Dedifferentiated amniotic fluid mesenchymal stem cell (primary cell): ENCODE measurements around the gene PTBP3.
A peak's percentile ranks its signal among the peaks of the same experiment; 100 is the strongest.
"Not testable (repeated sequence)": the region's sequence is repeated elsewhere in the genome, so short reads cannot be mapped to it uniquely, and the experiment has no call there.

ENCODE experiments used
- DNase-seq: peaks from one replicate; pipeline ENCODE4 v3.0.0-alpha.2; 2016; ENCODE audit errors: extremely low spot score

The PTBP3 gene

GRCh38 chr9:112200711-112201110 is 132.7 kb downstream of the PTBP3 start:
- DNase-seq: no peak

GRCh38 chr9:112198646-112199045 is 134.8 kb downstream of the PTBP3 start:
- DNase-seq: no peak

- peak; percentile 23 for DNase-seq
Measured at GRCh38 chr9:112194969-112195431, 138.4 kb downstream of the PTBP3 start.

GRCh38 chr9:112193572-112194288 is 139.7 kb downstream of the PTBP3 start:
- no peak for DNase-seq

- not testable (repeated sequence) for DNase-seq
Measured at GRCh38 chr9:112190320-112190719, 143.1 kb downstream of the PTBP3 start.

- DNase-seq: no peak
Measured at GRCh38 chr9:112188884-112189283, 144.5 kb downstream of the PTBP3 start.

GRCh38 chr9:112187404-112187803 is 146.0 kb downstream of the PTBP3 start:
- DNase-seq: no peak

GRCh38 chr9:112186695-112187094 is 146.7 kb downstream of the PTBP3 start:
- DNase-seq: no peak

- no peak for DNase-seq
Measured at GRCh38 chr9:112184946-112185345, 148.5 kb downstream of the PTBP3 start.

- no peak for DNase-seq
Measured at GRCh38 chr9:112184221-112184620, 149.2 kb downstream of the PTBP3 start.

- no peak for DNase-seq
Measured at GRCh38 chr9:112180387-112180881, 153.0 kb downstream of the PTBP3 start.

GRCh38 chr9:112179816-112180215 is 153.6 kb downstream of the PTBP3 start:
- DNase-seq: no peak

GRCh38 chr9:112176524-112176923 is 156.9 kb downstream of the PTBP3 start:
- no peak for DNase-seq

GRCh38 chr9:112175796-112176315 is 157.6 kb downstream of the PTBP3 start:
- no peak for DNase-seq

GRCh38 chr9:112174965-112175795 is 158.2 kb downstream of the PTBP3 start, which contains the start of gene SUSD1:
Gene SUSD1, minus strand, starts transcription at chr9:112175297. Its CDS starts 62 bp downstream, at chr9:112175235.
- DNase-seq: no peak

- DNase-seq: peak; percentile 28
Measured at GRCh38 chr9:112174222-112174964, 159.0 kb downstream of the PTBP3 start.

GRCh38 chr9:112173489-112174221 is 159.8 kb downstream of the PTBP3 start:
- DNase-seq: no peak

GRCh38 chr9:112170968-112171367 is 162.5 kb downstream of the PTBP3 start:
- DNase-seq: no peak

GRCh38 chr9:112170235-112170634 is 163.2 kb downstream of the PTBP3 start:
- no peak for DNase-seq

- DNase-seq: no peak
Measured at GRCh38 chr9:112169368-112169767, 164.1 kb downstream of the PTBP3 start.

- DNase-seq: no peak
Measured at GRCh38 chr9:112168197-112168596, 165.2 kb downstream of the PTBP3 start.
